GM12878 (cell line): ENCODE measurements around the gene ATP4B. TPM values are rescaled to one million over a fixed set of nuclear protein-coding genes. Genes with fewer than 3 reads are reported as not detected.

Source experiments
- ATAC-seq: fragments of 200-7000 bp; cut with Tn5 transposase; 3 replicates; pipeline ENCODE4 v1.9.1; 2020; ENCODE audit warnings: mild to moderate bottlenecking, moderate library complexity
- BruUV-seq: library from RNA; stranded (reverse); fragments of 400-500 nt; replicated peaks from 2 replicates; lab custom pipeline; 2021; lab: Mats Ljungman, UMichigan
- CTCF ChIA-PET: fragments of 300-600 bp; sonication (Branson Sonifier 250); formaldehyde crosslinking; extraction: SDS; loops from one replicate; lab custom pipeline; 2021; ENCODE audit warnings: inconsistent platforms; lab: Yijun Ruan, JAX
- POLR2A ChIA-PET: fragments of 350-600 bp; formaldehyde crosslinking; extraction: SDS; loops from one replicate; lab custom pipeline; 2021; ENCODE audit warnings: inconsistent platforms; lab: Charles Lee
- RAD21 ChIA-PET: fragments of 300-600 bp; sonication (Branson Sonifier 250); formaldehyde crosslinking; loops from one replicate; lab custom pipeline; 2023; ENCODE audit warnings: antibody characterized with exemption; ENCODE audit not compliant: unreplicated experiment; lab: Charles Lee
- SMC1A ChIA-PET: fragments of 300-600 bp; sonication (Branson Sonifier 250); formaldehyde crosslinking; loops from one replicate; lab custom pipeline; 2023; ENCODE audit not compliant: unreplicated experiment, uncharacterized antibody; lab: Charles Lee
- DNase-seq: peaks from one replicate; pipeline ENCODE4 v3.0.0-alpha.2; 2011; ENCODE audit warnings: low read depth, low spot score
- FAIRE-seq: peaks from 3 replicates; lab custom pipeline; 2011; peaks lifted over from hg19 to GRCh38; lab: Jason Lieb, UNC
- H2AFZ ChIP-seq: 2 replicates; pipeline ENCODE4 v1.6.0; 2011; ENCODE audit warnings: low read depth, low read length, control low read depth; ENCODE audit not compliant: control insufficient read depth
- H3K27ac ChIP-seq: 2 replicates; pipeline ENCODE4 v1.5.1; 2011; ENCODE audit warnings: control low read depth; ENCODE audit not compliant: control insufficient read depth, insufficient read depth
- H3K27me3 ChIP-seq, 2 experiments: replicated peaks in 1 of 2; 2 replicates each; pipeline versions ENCODE4 v1.6.0 to v1.6.1; 2011; ENCODE audit warnings: low read length in 1 of 2; ENCODE audit not compliant: control insufficient read depth in 2 of 2, insufficient read depth in 2 of 2
- H3K36me3 ChIP-seq, 2 experiments: 2 replicates each; pipeline ENCODE4 v1.5.1; 2011; ENCODE audit warnings: low read length in 1 of 2; ENCODE audit not compliant: control insufficient read depth in 2 of 2, insufficient read depth in 2 of 2
- H3K4me1 ChIP-seq: 2 replicates; pipeline ENCODE4 v1.6.1; 2011; ENCODE audit warnings: mild to moderate bottlenecking, low read length, moderate library complexity, mixed read lengths; ENCODE audit not compliant: control insufficient read depth, insufficient read depth
- H3K4me2 ChIP-seq: 2 replicates; pipeline ENCODE4 v1.6.0; 2011; ENCODE audit warnings: control low read depth; ENCODE audit not compliant: control insufficient read depth, insufficient read depth
- H3K4me3 ChIP-seq: fragments of 200-600 bp; sonication (generic); 2 replicates; pipeline ENCODE4 v1.5.1; 2016
- H3K79me2 ChIP-seq: 2 replicates; pipeline ENCODE4 v1.6.0; 2011; ENCODE audit warnings: low read length; ENCODE audit not compliant: control insufficient read depth, insufficient read depth
- H3K9ac ChIP-seq: 2 replicates; pipeline ENCODE4 v1.8.0; 2011; ENCODE audit warnings: low read length, control low read depth, mixed read lengths; ENCODE audit not compliant: control insufficient read depth, insufficient read depth
- H3K9me3 ChIP-seq: replicated peaks from 3 replicates; pipeline ENCODE4 v1.5.1; 2011; ENCODE audit warnings: mild to moderate bottlenecking, low read length; ENCODE audit not compliant: control insufficient read depth, insufficient read depth
- H4K20me1 ChIP-seq: 2 replicates; pipeline ENCODE4 v1.6.0; 2011; ENCODE audit not compliant: control insufficient read depth, insufficient read depth
- NR2C2 ChIP-seq: IDR thresholded peaks from 2 replicates; pipeline ENCODE4 v1.6.1; 2011; ENCODE audit warnings: borderline replicate concordance, low read depth; ENCODE audit not compliant: control insufficient read depth, insufficient read length
- SREBF2 ChIP-seq: IDR thresholded peaks from 2 replicates; pipeline ENCODE4 v1.6.1; 2012; ENCODE audit warnings: mild to moderate bottlenecking, low read length
- TCF7 ChIP-seq: IDR thresholded peaks from 2 replicates; pipeline ENCODE4 v1.6.1; 2014; ENCODE audit warnings: antibody characterized with exemption, borderline replicate concordance
- ZBED1 ChIP-seq: IDR thresholded peaks from 2 replicates; pipeline ENCODE4 v1.6.1; 2016; ENCODE audit warnings: borderline replicate concordance
- WGBS: methylation state at CpG from one replicate; pipeline ENCODE4 v1.1.6; 2016; ENCODE audit warnings: low lambda C conversion rate; ENCODE audit not compliant: insufficient replicate concordance, insufficient coverage; ENCODE audit errors: missing lambda C conversion rate; 5-methylcytosine and 5-hydroxymethylcytosine counted together
- in situ Hi-C: fragments of 300-500 bp; cut with MboI; formaldehyde crosslinking; loops from 9 replicates; pipeline ENCODE4 v1.14.3; 2018; ENCODE audit warnings: mixed read lengths
- intact Hi-C: fragments of 100-400 bp; cut with micrococcal nuclease; formaldehyde crosslinking; loops from one replicate; pipeline ENCODE4 v1.14.2; 2022; ENCODE audit not compliant: unreplicated experiment
- polyA plus RNA-seq, 11 experiments: library from polyadenylated mRNA; depleted of rRNA in 4 of 11; unstranded in 6 of 11; stranded (reverse) in 5 of 11; fragments of >200 nt; fragmentation: Nextera tagmentation in 4 of 11; fragmentation: Illumina TruSeq in 1 of 11; extraction: Ambion mirVana in 4 of 11; extraction: Trizol in 1 of 11; gene quantifications; 1 replicate in 1 of 11; 2 replicates in 10 of 11; pipeline versions ENCODE4 v1.2.1 to v1.2.3, GENCODE V29; 2011 to 2016; ENCODE audit warnings: inconsistent platforms in 2 of 11, missing spikeins in 2 of 11, low read depth in 1 of 11
- total RNA-seq, 4 experiments: library from RNA; depleted of rRNA in 3 of 4; stranded (reverse); fragments of >200 nt in 3 of 4; fragmentation: Illumina TruSeq in 1 of 4; extraction: Trizol in 1 of 4; gene quantifications; 2 replicates each; pipeline versions ENCODE4 v1.2.1 to v1.2.3, GENCODE V29; 2013 to 2021
- TF ChIP-seq, protein P1 (sequence below): IDR thresholded peaks from 2 replicates; pipeline ENCODE4 v1.6.1; 2012; ENCODE audit warnings: low read depth, low read length, improper control_type of control experiment
- TF ChIP-seq, protein P2 (sequence below): IDR thresholded peaks from 2 replicates; pipeline ENCODE4 v1.6.1; 2012; ENCODE audit warnings: low read depth, low read length, improper control_type of control experiment

The ATP4B gene
- total and polyA plus RNA-seq, 10 of the 15 experiments (the other 5 are each of a cell fraction or from before 2014, with no cell fraction given): 0.05 to 0.33 (median 0.20) TPM; not detected in 4

DNA sequence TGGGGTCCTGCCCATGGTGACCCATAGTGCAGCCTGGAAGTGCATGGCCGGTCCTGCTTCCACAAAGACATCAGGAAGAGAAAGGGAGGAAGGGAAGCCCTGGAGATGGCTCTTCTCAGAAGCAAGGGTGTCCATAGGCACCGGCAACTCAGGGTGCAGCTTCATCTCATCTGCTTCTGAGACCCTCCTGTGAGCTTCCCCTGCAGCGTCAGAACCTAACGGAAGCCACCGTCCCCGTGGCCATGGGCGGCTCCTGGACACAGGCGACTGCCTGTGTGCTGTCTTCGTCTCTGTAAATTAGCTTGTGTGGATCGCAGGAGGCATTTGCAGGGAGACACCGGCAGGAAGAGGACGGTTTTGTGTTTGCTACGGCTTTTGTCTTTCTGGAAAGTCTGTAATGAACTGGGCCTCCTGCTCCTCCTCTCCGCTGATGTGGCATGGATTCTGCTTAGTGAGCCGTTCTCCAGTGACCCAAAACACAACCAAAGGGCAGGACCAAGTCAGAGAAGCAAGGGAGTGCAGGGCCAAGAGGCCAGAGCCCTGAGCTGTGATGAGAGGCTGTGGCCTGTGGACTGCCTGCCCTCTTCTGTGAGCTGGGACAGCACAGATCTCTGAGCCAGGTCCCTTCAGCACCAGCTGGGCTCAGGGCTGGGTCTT is 2.5 kb downstream of the ATP4B start:
- WGBS: 61% methylated on average over 15 of the region's 15 CpGs
- ChIA-PET POLR2A (no interaction called here), SMC1A (no interaction called here), CTCF (no interaction called here), RAD21 (no interaction called here)
- BruUV-seq: no TSS peak
- H2AFZ ChIP-seq: no peak overlapping the region
- H4K20me1 ChIP-seq: no peaks in the 10 kb centered on the region
- H3K9ac ChIP-seq: no peak overlapping the region
- TF ChIP-seq, protein P1, sequence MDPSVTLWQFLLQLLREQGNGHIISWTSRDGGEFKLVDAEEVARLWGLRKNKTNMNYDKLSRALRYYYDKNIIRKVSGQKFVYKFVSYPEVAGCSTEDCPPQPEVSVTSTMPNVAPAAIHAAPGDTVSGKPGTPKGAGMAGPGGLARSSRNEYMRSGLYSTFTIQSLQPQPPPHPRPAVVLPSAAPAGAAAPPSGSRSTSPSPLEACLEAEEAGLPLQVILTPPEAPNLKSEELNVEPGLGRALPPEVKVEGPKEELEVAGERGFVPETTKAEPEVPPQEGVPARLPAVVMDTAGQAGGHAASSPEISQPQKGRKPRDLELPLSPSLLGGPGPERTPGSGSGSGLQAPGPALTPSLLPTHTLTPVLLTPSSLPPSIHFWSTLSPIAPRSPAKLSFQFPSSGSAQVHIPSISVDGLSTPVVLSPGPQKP: no peak
- no peak for TF ChIP-seq SREBF2
- no peak for TF ChIP-seq ZBED1
- TF ChIP-seq TCF7: no peak
- TF ChIP-seq, protein P2, sequence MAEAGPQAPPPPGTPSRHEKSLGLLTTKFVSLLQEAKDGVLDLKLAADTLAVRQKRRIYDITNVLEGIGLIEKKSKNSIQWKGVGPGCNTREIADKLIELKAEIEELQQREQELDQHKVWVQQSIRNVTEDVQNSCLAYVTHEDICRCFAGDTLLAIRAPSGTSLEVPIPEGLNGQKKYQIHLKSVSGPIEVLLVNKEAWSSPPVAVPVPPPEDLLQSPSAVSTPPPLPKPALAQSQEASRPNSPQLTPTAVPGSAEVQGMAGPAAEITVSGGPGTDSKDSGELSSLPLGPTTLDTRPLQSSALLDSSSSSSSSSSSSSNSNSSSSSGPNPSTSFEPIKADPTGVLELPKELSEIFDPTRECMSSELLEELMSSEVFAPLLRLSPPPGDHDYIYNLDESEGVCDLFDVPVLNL: no peak
- TF ChIP-seq NR2C2: no peak
- no peaks in the 10 kb centered on the region for H3K27me3 ChIP-seq
- no peaks in the 10 kb centered on the region for H3K79me2 ChIP-seq
- ATAC-seq: no peak
- no peak for FAIRE-seq
- H3K9me3 ChIP-seq: no peaks in the 10 kb centered on the region
- in situ Hi-C loops: no loop called here
- no peaks in the 10 kb centered on the region for H3K36me3 ChIP-seq
- DNase-seq: no peak
- H3K4me2 ChIP-seq: no peak overlapping the region
- H3K4me1 ChIP-seq: no peaks in the 10 kb centered on the region
- H3K4me3 ChIP-seq: no peak overlapping the region
- intact Hi-C loops: no loop called here
- no peak overlapping the region for H3K27ac ChIP-seq
